Renal pelvis (tissue), 4 donors: ENCODE measurements around the gene PLEKHA6. TPM values are rescaled to one million over a fixed set of nuclear protein-coding genes. Genes with fewer than 3 reads are reported as not detected.

Experiments used
- DNase-seq: peaks from one replicate; pipeline ENCODE4 v3.0.0-alpha.2; 2013
- polyA plus RNA-seq, 3 donors: library from polyadenylated mRNA; unstranded; fragments of 120-200 nt; gene quantifications; one replicate each; pipeline ENCODE4 v1.2.1, GENCODE V29; 2013; ENCODE audit not compliant: insufficient read length in 3 of 3

The PLEKHA6 gene
- polyA plus RNA-seq, 3 donors = 50.3 to 61.9 (median 55.8) TPM

DNA sequence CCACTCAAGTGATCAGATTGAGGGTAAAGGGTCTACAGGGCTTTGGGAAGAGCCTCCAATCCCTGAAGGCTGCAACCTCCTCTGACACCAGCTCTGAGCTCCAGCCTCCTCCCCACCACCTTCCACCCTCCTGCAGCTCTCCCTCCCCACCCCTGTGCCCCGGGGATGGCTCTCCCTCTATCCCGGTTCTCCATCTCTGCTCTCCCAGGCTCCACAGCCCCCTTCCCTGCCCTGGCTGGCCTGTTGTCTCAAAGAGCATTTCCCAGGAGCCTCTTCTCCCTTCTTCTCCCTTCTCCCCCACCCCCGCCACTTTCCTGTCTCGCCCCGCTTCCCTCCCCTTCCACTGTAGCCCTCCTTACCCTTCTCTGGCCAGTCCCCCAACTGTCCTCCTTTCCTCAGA, 1.1 kb downstream of the PLEKHA6 start:
- DNase-seq = no peak

- DNase-seq = no peak
Observed at GRCh38 chr1:204357551-204358490, 1.9 kb downstream of the PLEKHA6 start.

GRCh38 chr1:204356997-204357396, 2.7 kb downstream of the PLEKHA6 start:
- no peak for DNase-seq

DNA sequence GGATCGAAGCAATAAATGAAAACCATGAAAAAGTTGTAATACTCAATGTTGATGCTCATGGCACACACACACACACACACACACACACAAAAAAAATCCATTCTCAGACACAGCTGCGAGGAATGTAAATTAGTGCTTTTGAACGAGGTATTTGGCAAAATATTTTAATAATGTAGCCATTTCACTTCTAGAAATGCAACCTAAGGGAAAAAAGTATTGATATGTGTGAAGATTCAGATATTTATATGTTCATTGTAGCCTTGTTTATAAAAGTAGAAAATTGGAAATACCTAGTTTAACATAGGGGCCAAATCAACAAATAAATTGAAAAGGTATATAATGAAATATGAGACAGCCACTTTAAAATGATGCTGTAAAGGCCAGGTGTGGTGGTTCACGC, 3.8 kb downstream of the PLEKHA6 start:
- no peak for DNase-seq

DNA sequence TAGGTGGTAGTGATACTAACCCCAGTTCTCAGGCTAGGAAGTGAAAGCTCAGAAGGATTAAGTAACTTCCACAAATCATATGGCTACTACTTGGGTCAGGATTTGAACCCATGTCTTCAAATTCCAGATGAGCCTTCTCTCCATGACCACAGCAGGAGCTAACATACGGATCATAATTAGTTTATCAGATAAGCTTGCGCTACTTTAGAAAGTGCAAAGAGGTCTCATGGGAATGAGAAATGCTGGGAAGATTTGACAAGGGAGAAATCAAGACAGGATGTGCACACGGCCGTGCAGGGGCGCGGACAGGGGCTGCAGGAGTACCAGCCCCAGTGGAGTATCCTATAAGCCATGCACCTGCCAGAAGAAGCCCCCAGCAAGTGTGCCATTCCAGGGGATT, 5.2 kb downstream of the PLEKHA6 start:
- no peak for DNase-seq

DNA sequence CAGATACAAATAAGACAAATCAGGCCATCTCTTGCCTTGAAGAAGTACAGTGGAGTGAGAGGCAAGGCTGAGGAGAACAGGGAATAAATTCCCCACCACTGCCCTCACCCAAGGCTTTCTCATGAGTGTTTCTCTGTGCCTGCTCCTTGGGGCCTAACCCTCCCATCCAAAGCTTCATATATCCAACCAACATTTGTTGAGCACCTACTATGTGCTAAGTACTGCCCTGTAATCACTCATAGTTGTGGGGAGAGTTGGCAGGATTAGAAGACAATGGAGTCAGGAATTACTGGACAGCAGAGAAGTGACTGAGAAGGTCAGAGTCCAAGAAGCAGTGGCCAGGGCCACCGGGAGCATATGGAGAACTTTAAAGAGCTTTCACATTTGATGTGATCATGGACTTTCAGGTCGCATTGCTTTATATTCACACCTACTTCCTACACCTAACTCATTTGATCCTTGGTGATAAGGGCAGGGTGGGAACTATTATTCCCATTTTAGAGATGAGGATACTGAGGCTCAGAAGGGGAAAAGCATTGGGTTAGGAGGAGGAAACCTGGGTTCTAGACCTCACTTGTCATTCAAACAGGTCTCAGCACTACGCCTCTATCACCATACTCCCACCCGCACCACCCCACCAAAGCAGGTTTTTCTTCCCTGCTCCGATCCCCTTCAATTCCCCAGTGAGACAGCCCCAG, 6.4 kb downstream of the PLEKHA6 start:
- DNase-seq = no peak

DNA sequence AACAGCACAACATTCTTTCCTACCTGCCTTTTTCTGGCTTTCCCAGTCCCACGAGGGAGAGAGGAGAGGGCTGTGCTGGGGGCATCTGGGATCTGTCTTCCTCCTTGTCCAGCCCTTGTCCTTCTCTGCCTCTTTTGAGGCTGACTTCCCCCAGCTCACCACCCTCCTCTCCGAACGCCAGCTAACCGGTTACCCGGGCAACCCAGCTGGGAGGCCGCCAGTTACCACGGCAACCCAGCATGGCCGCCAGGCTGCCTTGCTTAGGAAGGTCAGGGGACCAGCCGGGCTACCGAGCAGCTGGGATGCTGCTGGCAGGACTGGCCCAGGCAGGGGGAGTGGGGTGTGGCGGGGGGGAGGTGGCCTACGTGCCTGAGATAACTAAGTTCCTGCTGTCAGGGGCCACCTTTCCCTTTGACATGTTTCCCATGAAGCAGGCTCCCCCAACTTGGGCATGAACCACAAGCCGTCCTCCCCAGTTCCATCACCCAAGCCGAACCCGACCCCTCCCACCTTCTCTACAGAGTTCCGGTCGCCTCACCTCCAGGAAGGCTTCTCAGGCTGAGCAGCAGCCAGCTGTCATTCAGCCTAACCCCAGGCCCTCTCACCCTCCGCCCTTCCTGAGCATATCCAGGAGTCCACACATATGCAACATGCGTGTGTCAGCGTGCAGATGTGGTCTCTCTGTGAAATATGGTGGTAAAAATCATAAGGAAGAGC, 8.7 kb downstream of the PLEKHA6 start:
- peak; percentile 89 for DNase-seq

GRCh38 chr1:204350312-204350711, 9.4 kb downstream of the PLEKHA6 start:
- DNase-seq = no peak

DNA sequence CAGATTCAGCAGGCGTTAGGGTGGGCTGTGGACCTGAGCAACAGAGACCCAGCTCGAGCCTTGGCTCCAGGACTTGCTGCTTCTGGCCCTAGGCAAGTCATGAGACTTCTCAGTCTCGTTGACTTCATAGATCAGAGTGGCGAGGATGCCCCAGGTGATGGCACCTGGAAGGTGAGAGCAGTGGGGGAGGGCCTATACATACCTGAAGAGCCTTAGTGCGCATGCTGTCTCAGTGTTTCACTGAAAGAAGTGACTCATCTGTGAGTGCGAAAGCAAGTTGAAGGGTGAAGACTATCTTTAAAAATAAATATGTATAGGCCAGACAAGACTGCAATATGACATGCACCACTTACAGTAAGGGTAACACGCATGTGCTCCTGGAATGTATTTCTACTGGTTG, 10.1 kb downstream of the PLEKHA6 start:
- no peak for DNase-seq

- peak; percentile 87 for DNase-seq
Observed at GRCh38 chr1:204348722-204349121, 11.0 kb downstream of the PLEKHA6 start.

DNA sequence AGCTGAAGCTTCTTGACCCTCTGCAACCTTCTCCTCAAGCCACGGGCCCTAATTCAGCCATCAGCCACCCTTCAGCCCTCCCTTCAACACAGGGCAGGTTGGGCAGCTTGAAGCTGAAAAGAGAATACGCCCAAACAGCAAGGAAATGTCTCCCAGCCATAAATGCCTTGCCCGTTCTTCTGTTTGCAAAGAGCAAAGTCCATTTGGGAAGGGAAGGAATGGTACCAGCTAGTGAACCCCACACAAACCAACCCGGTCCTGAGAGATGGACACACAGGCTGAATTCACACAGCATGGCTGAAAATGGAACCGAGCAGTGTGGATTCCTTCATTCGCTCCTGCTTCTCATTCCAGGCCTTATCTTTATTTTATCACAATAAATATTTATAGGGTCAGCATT, 11.5 kb downstream of the PLEKHA6 start:
- DNase-seq = no peak

DNA sequence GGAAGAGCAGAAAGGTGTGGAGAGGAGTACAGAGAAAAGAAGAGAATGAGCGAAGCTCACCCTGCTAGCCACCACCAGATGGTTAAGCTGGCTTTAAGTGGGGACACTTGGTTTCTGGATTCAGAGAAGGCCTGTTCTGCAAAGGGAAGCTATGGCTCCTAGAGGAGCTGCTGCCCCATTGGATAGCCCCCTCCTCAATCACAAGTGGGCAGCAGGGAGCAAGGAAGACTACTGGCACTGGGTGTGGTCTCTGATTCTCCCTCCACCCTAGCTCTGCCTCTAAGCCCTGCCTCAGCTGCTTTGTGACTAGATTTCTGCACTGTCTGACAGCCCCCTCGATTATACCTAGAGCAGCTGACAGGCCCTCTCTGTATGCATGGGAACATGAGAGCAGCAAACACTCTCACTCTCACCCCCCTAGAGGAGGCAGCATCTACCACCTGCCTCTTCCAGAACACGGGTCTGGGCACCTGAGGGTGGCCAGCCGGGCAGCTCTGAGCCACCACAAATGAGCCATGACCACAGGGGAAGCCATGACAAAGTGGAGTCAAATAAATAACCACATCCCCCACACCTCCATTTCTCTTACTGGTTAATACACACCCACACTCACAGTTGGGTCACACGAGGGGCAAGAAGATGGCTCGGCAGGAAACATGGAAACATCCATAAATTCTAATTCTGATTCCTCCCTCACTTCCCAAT, 13.6 kb downstream of the PLEKHA6 start:
- DNase-seq = no peak

- no peak for DNase-seq
Observed at GRCh38 chr1:204345438-204345841, 14.3 kb downstream of the PLEKHA6 start.

GRCh38 chr1:204344665-204345355, 14.9 kb downstream of the PLEKHA6 start:
- DNase-seq = no peak

DNA sequence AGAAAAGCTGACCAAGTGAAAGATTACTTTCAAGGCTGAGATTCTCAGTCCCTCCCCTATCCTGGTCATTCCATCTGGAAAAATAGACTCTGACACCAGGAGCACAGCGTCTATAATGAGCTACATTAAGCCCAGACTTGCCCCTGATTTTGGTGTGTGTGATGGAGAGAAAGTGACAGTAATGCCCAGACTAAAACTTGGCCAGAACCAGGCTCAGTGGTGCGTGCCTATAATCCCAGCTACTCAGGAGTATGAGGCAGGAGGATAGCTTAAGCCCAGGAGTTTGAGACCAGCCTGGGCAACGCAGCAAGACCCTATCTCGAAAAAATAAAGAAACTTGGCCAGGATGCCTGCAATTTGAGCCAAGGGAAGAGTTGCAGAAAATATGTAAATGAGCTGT, 15.9 kb downstream of the PLEKHA6 start:
- no peak for DNase-seq

GRCh38 chr1:204343247-204343646, 16.5 kb downstream of the PLEKHA6 start:
- DNase-seq = no peak

DNA sequence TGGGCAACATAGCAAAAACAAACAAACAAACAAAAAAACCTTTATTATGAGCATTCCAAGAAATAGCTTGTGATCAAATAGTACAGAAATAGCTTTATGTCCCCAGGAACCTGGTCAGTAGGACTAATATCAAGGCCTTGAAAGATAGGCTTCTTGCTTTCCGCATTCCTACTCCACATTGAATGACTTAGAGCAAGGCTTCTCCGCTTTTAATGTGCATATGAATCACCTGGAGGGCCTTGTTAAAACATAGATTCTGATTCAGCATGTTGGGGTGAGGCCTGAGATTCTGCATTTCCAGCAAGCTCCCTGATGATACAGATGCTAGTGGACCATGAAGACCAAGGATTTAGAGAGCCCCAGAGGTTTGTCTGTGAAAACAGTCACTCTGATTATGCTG, 17.4 kb downstream of the PLEKHA6 start:
- DNase-seq = no peak

DNA sequence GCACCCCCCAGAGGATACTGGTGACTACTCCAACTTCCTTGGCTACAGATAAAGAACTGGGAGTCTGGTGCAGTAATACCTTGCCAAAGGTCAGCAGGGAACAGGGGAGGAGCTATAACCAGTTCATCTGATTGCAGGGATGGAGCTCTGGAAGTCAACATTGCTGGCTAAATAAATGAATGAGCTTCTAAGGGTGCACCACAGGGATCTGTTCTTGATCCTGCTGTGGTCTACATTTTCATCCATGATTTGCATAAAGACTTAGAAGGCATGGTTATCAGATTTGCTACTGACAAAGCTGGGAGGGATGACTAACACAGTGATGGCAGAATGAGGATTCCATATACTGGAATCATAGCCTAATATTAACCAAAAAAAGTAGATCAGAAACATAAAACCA, 18.3 kb downstream of the PLEKHA6 start:
- no peak for DNase-seq

- no peak for DNase-seq
Observed at GRCh38 chr1:204340081-204340889, 19.4 kb downstream of the PLEKHA6 start.

DNA sequence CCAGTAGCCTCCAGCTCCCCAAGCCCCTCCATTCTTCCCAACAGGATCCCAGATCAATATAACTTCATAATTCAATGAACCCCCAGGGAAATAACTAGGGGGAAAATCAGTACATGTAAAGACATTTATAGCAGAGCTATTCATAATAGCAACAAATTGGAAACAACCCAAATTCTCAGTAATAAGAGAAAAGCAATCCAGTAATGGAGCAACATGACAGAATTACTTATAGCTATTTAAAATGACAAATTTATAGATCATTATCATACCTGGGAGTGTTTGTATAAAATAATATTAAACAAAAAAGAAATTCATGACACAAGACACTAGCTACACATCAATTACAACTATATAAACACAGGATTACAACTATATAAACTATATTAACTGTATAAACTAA, 20.2 kb downstream of the PLEKHA6 start:
- no peak for DNase-seq
